BLaER1 treated with 17β-estradiol and CSF1 and Interleukin-3, amounts not matched to agents 10 nM and 100 nM (cell line): Measurements from ENCODE around the gene ZFP57.
A peak's percentile ranks its signal among the peaks of the same experiment; 100 is the strongest.

Experiments used
- H3K27ac ChIP-seq, 11 experiments: shearing (Covaris generic); formaldehyde crosslinking; 2 replicates each; pipeline ENCODE4 v1.8.1; 2022
- H3K27me3 ChIP-seq, 11 experiments: shearing (Covaris generic); formaldehyde crosslinking; 2 replicates each; pipeline ENCODE4 v1.8.1; 2022
- H3K36me3 ChIP-seq, 11 experiments: shearing (Covaris generic); formaldehyde crosslinking; 2 replicates each; pipeline ENCODE4 v1.8.1; 2022
- H3K4me1 ChIP-seq, 10 experiments: shearing (Covaris generic); formaldehyde crosslinking; 2 replicates each; pipeline ENCODE4 v1.8.1; 2022
- H3K4me2 ChIP-seq, 11 experiments: shearing (Covaris generic); formaldehyde crosslinking; 2 replicates each; pipeline ENCODE4 v1.8.1; 2022
- H3K4me3 ChIP-seq, 10 experiments: shearing (Covaris generic); formaldehyde crosslinking; 2 replicates each; pipeline ENCODE4 v1.8.1; 2022
- H3K9ac ChIP-seq, 11 experiments: shearing (Covaris generic); formaldehyde crosslinking; 2 replicates each; pipeline ENCODE4 v1.8.1; 2022
- H3K9me3 ChIP-seq, 11 experiments: shearing (Covaris generic); formaldehyde crosslinking; replicated peaks in 1 of 11; 2 replicates each; pipeline ENCODE4 v1.8.1; 2022
- H4K20me1 ChIP-seq, 11 experiments: shearing (Covaris generic); formaldehyde crosslinking; 2 replicates each; pipeline ENCODE4 v1.8.1; 2022
- Cebpa-rat ChIP-seq, 11 experiments: shearing (Covaris generic); IDR thresholded peaks; 2 replicates each; pipeline ENCODE4 v1.8.1; 2022

The ZFP57 gene

DNA sequence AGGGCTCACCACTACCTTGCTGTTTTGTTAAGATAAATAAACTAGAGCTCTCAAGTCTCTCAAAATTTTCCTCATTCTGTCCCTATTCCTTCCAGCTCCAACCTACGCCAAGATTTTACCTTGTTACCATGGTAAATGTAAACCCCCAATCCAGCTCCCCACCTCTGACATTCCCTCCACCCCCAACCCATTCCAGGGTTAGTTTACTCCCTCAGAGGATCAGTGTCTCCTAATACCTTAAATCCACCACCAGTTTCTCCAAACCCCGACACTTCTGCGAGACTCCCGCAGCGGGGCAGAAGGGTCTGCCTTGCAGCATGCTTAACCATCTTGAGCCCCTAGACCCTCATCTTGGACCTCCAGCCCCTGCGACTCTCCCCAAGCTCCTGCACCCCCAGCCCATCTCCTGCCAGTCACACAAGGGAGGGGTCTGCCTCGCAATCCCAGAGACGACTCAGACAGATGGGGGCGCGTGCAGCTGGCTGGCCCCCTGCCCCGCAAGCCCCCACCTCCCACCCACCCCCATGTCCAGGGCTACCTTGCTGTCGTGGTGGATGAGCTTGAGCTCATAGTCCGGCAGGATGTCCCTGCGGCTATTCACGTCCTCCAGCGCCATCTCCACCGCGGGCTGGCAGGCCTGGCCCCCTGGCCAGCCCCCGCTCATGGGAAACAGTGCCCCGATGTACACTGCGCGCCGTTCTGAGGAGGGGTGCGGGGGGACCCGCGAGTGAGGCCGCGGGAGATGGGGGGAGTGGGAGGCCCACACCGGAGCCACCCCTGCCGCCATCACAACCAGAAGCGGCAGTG lies 53.8 kb downstream of the ZFP57 start:
- no peaks in the 10 kb centered on the region for H3K27me3 ChIP-seq
- peaks cover 33 to 48% (median 36%) of the 10 kb centered on the region in 10 experiments for H3K4me1 ChIP-seq
- H3K36me3 ChIP-seq, result peaks cover 16 to 23% (median 20%) of the 10 kb centered on the region in 11 experiments
- H4K20me1 ChIP-seq, result peaks cover 0 to 31% (median 20%) of the 10 kb centered on the region in 11 experiments; a peak in 13 of 22 replicates
- H3K9ac ChIP-seq, result peak overlapping the region in 10 of 11 experiments; percentile 34 to 74 (median 66); a peak in 17 of 22 replicates
- peak overlapping the region; percentile 56 to 83 (median 68); a peak in 19 of 22 replicates for H3K4me2 ChIP-seq
- TF ChIP-seq Cebpa-rat (IDR thresholded peaks at IDR 0.05), result no peak
- peak overlapping the region in 8 of 11 experiments; percentile 38 to 73 (median 62); a peak in 14 of 22 replicates for H3K27ac ChIP-seq
- H3K4me3 ChIP-seq, result peak overlapping the region in 8 of 10 experiments; percentile 46 to 68 (median 56); a peak in 14 of 20 replicates
- no peaks in the 10 kb centered on the region for H3K9me3 ChIP-seq

DNA sequence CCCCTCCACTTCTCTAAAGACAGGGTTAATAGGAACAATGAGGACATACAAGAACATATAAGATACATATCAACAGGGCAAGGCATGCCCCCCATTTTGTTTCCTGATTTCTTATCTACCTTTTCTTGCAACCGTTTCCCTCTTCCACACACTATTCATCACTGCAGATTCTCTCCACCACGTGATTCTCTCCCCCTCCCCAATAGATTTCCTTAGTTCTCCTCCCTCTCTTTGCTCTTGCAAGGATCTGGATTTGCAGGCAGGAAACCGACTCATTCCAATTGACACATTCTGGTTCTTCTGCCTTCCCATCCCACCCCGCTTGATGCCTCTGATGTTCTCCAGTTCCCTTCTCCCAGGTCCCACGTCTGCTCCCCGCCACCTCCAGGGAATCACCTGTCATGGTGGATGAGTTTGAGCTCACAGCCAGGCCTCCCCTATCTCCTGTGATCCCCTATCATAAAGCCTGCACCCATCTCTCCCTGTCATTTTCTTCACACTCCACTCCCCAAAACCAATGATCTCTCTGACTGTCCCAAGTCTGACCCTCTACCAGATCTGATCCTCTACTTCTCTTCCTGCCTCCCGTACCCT lies 55.5 kb downstream of the ZFP57 start:
- TF ChIP-seq Cebpa-rat (IDR thresholded peaks at IDR 0.05), result no peak
- no peak overlapping the region for H3K27ac ChIP-seq
- H3K4me2 ChIP-seq, result peak overlapping the region in 1 of 11 experiments; percentile 2; a peak in 1 of 22 replicates
- no peak overlapping the region for H3K4me3 ChIP-seq
- H4K20me1 ChIP-seq, result peaks cover 0 to 13% (median 10%) of the 10 kb centered on the region in 11 experiments; a peak in 13 of 22 replicates
- H3K9ac ChIP-seq, result no peak overlapping the region
- peaks cover 16 to 31% (median 21%) of the 10 kb centered on the region in 10 experiments for H3K4me1 ChIP-seq
- H3K27me3 ChIP-seq, result no peaks in the 10 kb centered on the region
- H3K9me3 ChIP-seq, result no peaks in the 10 kb centered on the region
- H3K36me3 ChIP-seq, result peaks cover 33 to 40% (median 36%) of the 10 kb centered on the region in 11 experiments

DNA sequence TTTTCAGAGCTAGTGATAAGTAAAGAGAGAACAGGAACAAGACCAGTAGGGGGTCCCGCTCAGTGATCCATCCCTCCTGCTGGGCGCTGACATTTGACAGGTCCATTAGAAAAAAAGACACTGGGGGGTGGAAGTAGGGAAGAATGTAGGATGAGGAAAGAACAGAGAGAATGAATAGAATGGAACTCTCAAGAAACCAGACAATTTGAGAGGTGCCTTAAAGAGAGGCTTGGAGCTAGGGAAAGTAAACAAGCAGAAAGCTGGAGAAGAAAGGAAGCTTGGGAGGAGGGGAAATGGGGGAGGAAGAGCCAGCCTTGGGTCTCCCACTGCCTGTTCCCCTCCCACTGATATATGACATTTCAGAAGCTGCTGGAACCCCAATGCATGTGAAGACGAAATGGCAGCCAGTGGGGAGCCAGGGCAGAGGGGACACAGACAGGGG lies 56.4 kb downstream of the ZFP57 start:
- H4K20me1 ChIP-seq, result peaks cover 0 to 10% (median 1%) of the 10 kb centered on the region in 11 experiments; a peak in 9 of 22 replicates
- no peak overlapping the region for H3K9ac ChIP-seq
- no peaks in the 10 kb centered on the region for H3K9me3 ChIP-seq
- H3K4me1 ChIP-seq, result peaks cover 8 to 30% (median 12%) of the 10 kb centered on the region in 10 experiments
- H3K36me3 ChIP-seq, result peaks cover 36 to 48% (median 44%) of the 10 kb centered on the region in 11 experiments
- no peak overlapping the region for H3K27ac ChIP-seq
- no peak overlapping the region for H3K4me3 ChIP-seq
- TF ChIP-seq Cebpa-rat (IDR thresholded peaks at IDR 0.05), result no peak
- H3K4me2 ChIP-seq, result no peak overlapping the region
- no peaks in the 10 kb centered on the region for H3K27me3 ChIP-seq
